Nephron progenitor cell (in vitro differentiated cells): ENCODE data around the gene CMTM1.

Source experiments
- DNase-seq: peaks from one replicate; pipeline ENCODE4 v3.0.0; 2021
- H3K27ac Mint-ChIP-seq: 2 replicates; pipeline ENCODE4 v1.8.0; 2021; ENCODE audit warnings: mild to moderate bottlenecking, moderate library complexity, mixed read lengths
- H3K27me3 Mint-ChIP-seq: 2 replicates; pipeline ENCODE4 v1.8.0; 2021; ENCODE audit warnings: mild to moderate bottlenecking, low read depth, mixed read lengths; ENCODE audit not compliant: poor library complexity
- H3K36me3 Mint-ChIP-seq: 2 replicates; pipeline ENCODE4 v1.8.0; 2021; ENCODE audit warnings: low read depth, mixed read lengths
- H3K4me1 Mint-ChIP-seq: 2 replicates; pipeline ENCODE4 v1.8.0; 2021; ENCODE audit warnings: mixed read lengths
- H3K4me3 Mint-ChIP-seq: 2 replicates; pipeline ENCODE4 v1.8.0; 2021; ENCODE audit warnings: mild to moderate bottlenecking, moderate library complexity, mixed read lengths
- H3K9me3 Mint-ChIP-seq: 2 replicates; pipeline ENCODE4 v1.8.0; 2021; ENCODE audit warnings: mild to moderate bottlenecking, moderate library complexity, mixed read lengths
- CTCF ChIP-seq: fragments of 200-600 bp; sonication (generic); IDR thresholded peaks from 2 replicates; pipeline ENCODE4 v1.5.0; 2021; ENCODE audit warnings: antibody characterized with exemption

Gene CMTM1

GRCh38 chr16:66580605-66581209 lies 14.5 kb downstream of the CMTM1 start:
- H3K4me1 Mint-ChIP-seq, result peaks cover 34% of the 10 kb centered on the region
- H3K27ac Mint-ChIP-seq, result peak overlapping the region; percentile 83
- no peak for TF ChIP-seq CTCF
- peaks cover 15% of the 10 kb centered on the region for H3K27me3 Mint-ChIP-seq
- H3K9me3 Mint-ChIP-seq, result no peaks in the 10 kb centered on the region
- no peaks in the 10 kb centered on the region for H3K36me3 Mint-ChIP-seq
- DNase-seq, result no peak
- no peak overlapping the region for H3K4me3 Mint-ChIP-seq

- no peak for TF ChIP-seq CTCF
- peak overlapping the region; percentile 83 for H3K27ac Mint-ChIP-seq
These were observed 15.2 kb downstream of the CMTM1 start for GRCh38 chr16:66581246-66581952.

GRCh38 chr16:66585481-66586239 lies 19.4 kb downstream of the CMTM1 start:
- Mint-ChIP-seq H3K36me3 (no peaks in the 10 kb centered on the region), H3K4me1 (peaks cover 39% of the 10 kb centered on the region), H3K27ac (peak overlapping the region; percentile 29), H3K4me3 (no peak overlapping the region), H3K9me3 (no peaks in the 10 kb centered on the region), H3K27me3 (peaks cover 8% of the 10 kb centered on the region)
- no peak for DNase-seq
- TF ChIP-seq CTCF, result no peak

More at GRCh38 chr16:66581246-66581952, 15.2 kb downstream of the CMTM1 start:
- Mint-ChIP-seq H3K27me3 (peaks cover 18% of the 10 kb centered on the region), H3K4me3 (no peak overlapping the region), H3K4me1 (peaks cover 40% of the 10 kb centered on the region), H3K9me3 (no peaks in the 10 kb centered on the region), H3K36me3 (no peaks in the 10 kb centered on the region)
- no peak for DNase-seq

GRCh38 chr16:66587881-66588600 lies 21.8 kb downstream of the CMTM1 start:
- Mint-ChIP-seq H3K4me3 (no peak overlapping the region), H3K4me1 (peaks cover 24% of the 10 kb centered on the region), H3K9me3 (no peaks in the 10 kb centered on the region), H3K27me3 (peaks cover 16% of the 10 kb centered on the region), H3K36me3 (no peaks in the 10 kb centered on the region), H3K27ac (peak overlapping the region; percentile 34)
- no peak for TF ChIP-seq CTCF
- DNase-seq, result no peak

- H3K4me3 Mint-ChIP-seq, result no peak overlapping the region
- H3K36me3 Mint-ChIP-seq, result no peaks in the 10 kb centered on the region
- H3K9me3 Mint-ChIP-seq, result no peaks in the 10 kb centered on the region
- DNase-seq, result no peak
- no peak overlapping the region for H3K27ac Mint-ChIP-seq
- peaks cover 19% of the 10 kb centered on the region for H3K4me1 Mint-ChIP-seq
- peaks cover 16% of the 10 kb centered on the region for H3K27me3 Mint-ChIP-seq
- peak; percentile 21 for TF ChIP-seq CTCF
These were observed 22.9 kb downstream of the CMTM1 start for GRCh38 chr16:66588981-66589713.
